Neural progenitor cell (in vitro differentiated cells): ENCODE results near the gene AK4. TPM values are rescaled to one million over a fixed set of nuclear protein-coding genes. Genes with fewer than 3 reads are reported as not detected.

Experiments
- DNase-seq: peaks from one replicate; pipeline ENCODE4 v3.0.0-alpha.2; 2016; ENCODE audit warnings: low spot score
- H2AFZ ChIP-seq: fragments of 200-600 bp; sonication (generic); replicated peaks from 2 replicates; pipeline ENCODE4 v1.6.1; 2016; ENCODE audit warnings: antibody characterized with exemption
- H3F3A ChIP-seq: fragments of 200-600 bp; sonication (generic); 2 replicates; pipeline ENCODE4 v1.6.1; 2016; ENCODE audit warnings: antibody characterized with exemption, low read depth
- H3K27ac ChIP-seq: fragments of 200-600 bp; sonication (generic); 2 replicates; pipeline ENCODE4 v1.5.1; 2016; ENCODE audit warnings: mild to moderate bottlenecking
- H3K27me3 ChIP-seq: fragments of 200-600 bp; sonication (generic); 2 replicates; pipeline ENCODE4 v1.6.1; 2016; ENCODE audit warnings: mild to moderate bottlenecking, moderate library complexity
- H3K36me3 ChIP-seq: fragments of 200-600 bp; sonication (generic); 2 replicates; pipeline ENCODE4 v1.5.1; 2016
- H3K4me1 ChIP-seq: fragments of 200-600 bp; sonication (generic); 2 replicates; pipeline ENCODE4 v1.6.1; 2016; ENCODE audit warnings: mixed run types
- H3K4me2 ChIP-seq: fragments of 200-600 bp; sonication (generic); 2 replicates; pipeline ENCODE4 v1.6.1; 2016
- H3K4me3 ChIP-seq: fragments of 200-600 bp; sonication (generic); 2 replicates; pipeline ENCODE4 v1.5.1; 2016
- H3K79me2 ChIP-seq: fragments of 200-600 bp; sonication (generic); 2 replicates; pipeline ENCODE4 v1.6.1; 2016; ENCODE audit warnings: low read depth
- H3K9ac ChIP-seq: fragments of 200-600 bp; sonication (generic); 2 replicates; pipeline ENCODE4 v1.6.1; 2016
- H3K9me3 ChIP-seq: fragments of 200-600 bp; sonication (generic); 2 replicates; pipeline ENCODE4 v1.5.1; 2016; ENCODE audit warnings: low read depth
- H4K20me1 ChIP-seq: fragments of 200-600 bp; sonication (generic); 2 replicates; pipeline ENCODE4 v1.6.1; 2016; ENCODE audit warnings: low read depth
- H3K27ac Mint-ChIP-seq: 3 replicates; pipeline ENCODE4 v1.8.0; 2021; ENCODE audit warnings: mixed read lengths
- H3K27me3 Mint-ChIP-seq: 2 replicates; pipeline ENCODE4 v1.8.0; 2022; ENCODE audit warnings: low read depth, mild to moderate bottlenecking, inconsistent platforms, moderate library complexity, mixed read lengths; ENCODE audit not compliant: insufficient read depth
- H3K36me3 Mint-ChIP-seq: 3 replicates; pipeline ENCODE4 v1.8.0; 2021; ENCODE audit warnings: mixed read lengths
- H3K4me1 Mint-ChIP-seq: 3 replicates; pipeline ENCODE4 v1.8.0; 2021; ENCODE audit warnings: mixed read lengths
- H3K4me3 Mint-ChIP-seq: 3 replicates; pipeline ENCODE4 v1.8.0; 2021; ENCODE audit warnings: mild to moderate bottlenecking, moderate library complexity, mixed read lengths
- H3K9me3 Mint-ChIP-seq: 3 replicates; pipeline ENCODE4 v1.8.0; 2020; ENCODE audit warnings: mixed read lengths
- CTCF ChIP-seq: fragments of 200-600 bp; sonication (generic); IDR thresholded peaks from 2 replicates; pipeline ENCODE4 v1.5.1; 2017; ENCODE audit warnings: antibody characterized with exemption, mild to moderate bottlenecking
- EZH2 ChIP-seq: fragments of 200-600 bp; sonication (generic); IDR thresholded peaks from 2 replicates; pipeline ENCODE4 v1.6.1; 2017; ENCODE audit warnings: antibody characterized with exemption, mild to moderate bottlenecking, moderate library complexity
- EZH2phosphoT487 ChIP-seq: fragments of 200-600 bp; sonication (generic); IDR thresholded peaks from 2 replicates; pipeline ENCODE4 v1.6.1; 2017; ENCODE audit warnings: antibody characterized with exemption
- total RNA-seq: library from RNA; depleted of rRNA; stranded (reverse); fragments of >200 nt; gene quantifications from 2 replicates; pipeline ENCODE4 v1.2.3, GENCODE V29; 2015; ENCODE audit warnings: low replicate concordance

Gene AK4
- total RNA-seq, 1 donor from 2014 or later = 31.5 TPM

GRCh38 chr1:65179148-65179547, 31.1 kb downstream of the AK4 start:
- no peak overlapping the region for H2AFZ ChIP-seq
- H3K9me3 ChIP-seq = no peaks in the 10 kb centered on the region
- H3K27me3 ChIP-seq = no peaks in the 10 kb centered on the region
- Mint-ChIP-seq H3K4me1 (peaks cover 23% of the 10 kb centered on the region), H3K9me3 (peaks cover 2% of the 10 kb centered on the region), H3K4me3 (no peak overlapping the region), H3K27me3 (peaks cover 3% of the 10 kb centered on the region), H3K36me3 (peaks cover 4% of the 10 kb centered on the region), H3K27ac (no peak overlapping the region)
- no peaks in the 10 kb centered on the region for H3K79me2 ChIP-seq
- no peak overlapping the region for H3K27ac ChIP-seq
- no peaks in the 10 kb centered on the region for H3F3A ChIP-seq
- DNase-seq = no peak
- no peaks in the 10 kb centered on the region for H4K20me1 ChIP-seq
- TF ChIP-seq CTCF = no peak
- no peak for TF ChIP-seq EZH2
- TF ChIP-seq EZH2phosphoT487 = no peak
- H3K4me1 ChIP-seq = peaks cover 11% of the 10 kb centered on the region
- no peak overlapping the region for H3K4me3 ChIP-seq
- H3K36me3 ChIP-seq = no peaks in the 10 kb centered on the region
- H3K9ac ChIP-seq = no peak overlapping the region
- H3K4me2 ChIP-seq = no peak overlapping the region

DNA sequence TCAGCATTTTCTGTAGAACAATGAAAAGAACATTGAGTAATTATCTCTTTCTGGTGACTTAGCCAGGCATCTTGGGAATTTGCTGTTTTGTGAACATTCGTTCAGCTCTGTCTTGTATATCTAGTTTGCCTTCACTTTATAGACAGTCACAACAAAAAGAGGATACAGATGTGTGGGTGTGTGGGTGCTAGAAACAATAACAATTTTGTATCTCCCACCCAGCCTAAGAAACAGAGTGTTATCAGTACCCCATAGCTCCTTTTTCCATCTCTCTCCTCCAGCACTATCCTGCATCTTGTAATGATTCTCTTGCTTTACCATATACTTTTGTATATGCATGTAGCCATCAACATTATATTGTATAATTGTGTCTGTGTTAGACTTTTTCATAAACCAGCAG, 33.0 kb downstream of the AK4 start:
- Mint-ChIP-seq H3K36me3 (peaks cover 4% of the 10 kb centered on the region), H3K27ac (no peak overlapping the region), H3K4me1 (peaks cover 8% of the 10 kb centered on the region), H3K4me3 (no peak overlapping the region), H3K27me3 (peaks cover 3% of the 10 kb centered on the region), H3K9me3 (peaks cover 2% of the 10 kb centered on the region)
- Histone ChIP-seq H3K27me3 (no peaks in the 10 kb centered on the region), H3K4me1 (no peaks in the 10 kb centered on the region), H3K36me3 (no peaks in the 10 kb centered on the region), H3K4me2 (no peak overlapping the region), H3K9ac (no peak overlapping the region), H4K20me1 (no peaks in the 10 kb centered on the region), H3F3A (no peaks in the 10 kb centered on the region), H3K9me3 (no peaks in the 10 kb centered on the region), H3K27ac (no peak overlapping the region), H3K4me3 (no peak overlapping the region), H2AFZ (no peak overlapping the region), H3K79me2 (no peaks in the 10 kb centered on the region)
- no peak for TF ChIP-seq EZH2phosphoT487
- TF ChIP-seq EZH2 = no peak
- TF ChIP-seq CTCF = no peak
- no peak for DNase-seq

- Histone ChIP-seq H2AFZ (no peak overlapping the region), H3K27me3 (no peaks in the 10 kb centered on the region), H3F3A (no peaks in the 10 kb centered on the region), H3K27ac (no peak overlapping the region), H3K4me3 (no peak overlapping the region), H3K9me3 (no peaks in the 10 kb centered on the region), H3K79me2 (no peaks in the 10 kb centered on the region), H3K9ac (no peak overlapping the region), H3K4me2 (no peak overlapping the region), H4K20me1 (no peaks in the 10 kb centered on the region), H3K36me3 (no peaks in the 10 kb centered on the region), H3K4me1 (no peaks in the 10 kb centered on the region)
- no peak overlapping the region for H3K4me3 Mint-ChIP-seq
- no peak for TF ChIP-seq CTCF
- TF ChIP-seq EZH2 = no peak
- TF ChIP-seq EZH2phosphoT487 = no peak
- H3K36me3 Mint-ChIP-seq = peaks cover 4% of the 10 kb centered on the region
- DNase-seq = no peak
- no peak overlapping the region for H3K27ac Mint-ChIP-seq
- H3K27me3 Mint-ChIP-seq = peaks cover 3% of the 10 kb centered on the region
- H3K9me3 Mint-ChIP-seq = peaks cover 1% of the 10 kb centered on the region
- peaks cover 7% of the 10 kb centered on the region for H3K4me1 Mint-ChIP-seq
Observed at GRCh38 chr1:65182658-65183268, 34.8 kb downstream of the AK4 start.
